ENCODE results near the gene AFF1. TPM values are rescaled to one million over a fixed set of nuclear protein-coding genes. Genes with fewer than 3 reads are reported as not detected.

The AFF1 gene
- total RNA-seq, 4 donors from 2014 or later: 59.7 to 78.1 (median 65.9) TPM

GRCh38 chr4:87188932-87189331 lies 254.1 kb downstream of the AFF1 start:
- no peaks in the 10 kb centered on the region for H3K36me3 ChIP-seq
- no peak overlapping the region for H3K27ac ChIP-seq
- H3K9me3 ChIP-seq: no peaks in the 10 kb centered on the region
- TF ChIP-seq POLR2AphosphoS5 (IDR thresholded peaks at IDR 0.05) (no peak), EP300 (IDR thresholded peaks at IDR 0.05) (no peak), POLR2A (IDR thresholded peaks at IDR 0.05) (no peak), CTCF (IDR thresholded peaks at IDR 0.05) (no peak)
- 90 to 93% methylated on average over 7 of the region's 7 CpGs for WGBS, 2 donors (ENCODE audit: low coverage in 1 of 2)
- no peaks in the 10 kb centered on the region for H3K4me1 ChIP-seq
- ATAC-seq: no peak
- no peak overlapping the region for H3K4me3 ChIP-seq
- H3K27me3 ChIP-seq: no peaks in the 10 kb centered on the region

Other genes starting within 250 kb of the AFF1 start
- gene SLC10A6, start 85.6 kb upstream of the AFF1 start, total RNA-seq: 1 to 10 TPM in 3 of 4 donors, under 1 TPM in 1; 0.35 to 3.3 (median 2.0) TPM
- not detected for gene C4orf36, start 42.6 kb upstream of the AFF1 start, total RNA-seq

Data from gastroesophageal sphincter (tissue), 4 donors.